Stimulated activated CD4-positive, alpha-beta T cell treated with anti-CD3 and anti-CD28 coated beads, Interleukin-12 subunit alpha, Interleukin-12 subunit beta, amount 100 ng/mL, for 4 hours (primary cell): ENCODE results near the gene CT45A1.
"Not testable (repeated sequence)": the region's sequence is repeated elsewhere in the genome, so short reads cannot be mapped to it uniquely, and the experiment has no call there.

ENCODE experiments used
- DNase-seq: peaks from one replicate; pipeline ENCODE4 v3.0.0-alpha.2; 2020

Gene CT45A1, protein sequence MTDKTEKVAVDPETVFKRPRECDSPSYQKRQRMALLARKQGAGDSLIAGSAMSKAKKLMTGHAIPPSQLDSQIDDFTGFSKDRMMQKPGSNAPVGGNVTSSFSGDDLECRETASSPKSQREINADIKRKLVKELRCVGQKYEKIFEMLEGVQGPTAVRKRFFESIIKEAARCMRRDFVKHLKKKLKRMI

DNA sequence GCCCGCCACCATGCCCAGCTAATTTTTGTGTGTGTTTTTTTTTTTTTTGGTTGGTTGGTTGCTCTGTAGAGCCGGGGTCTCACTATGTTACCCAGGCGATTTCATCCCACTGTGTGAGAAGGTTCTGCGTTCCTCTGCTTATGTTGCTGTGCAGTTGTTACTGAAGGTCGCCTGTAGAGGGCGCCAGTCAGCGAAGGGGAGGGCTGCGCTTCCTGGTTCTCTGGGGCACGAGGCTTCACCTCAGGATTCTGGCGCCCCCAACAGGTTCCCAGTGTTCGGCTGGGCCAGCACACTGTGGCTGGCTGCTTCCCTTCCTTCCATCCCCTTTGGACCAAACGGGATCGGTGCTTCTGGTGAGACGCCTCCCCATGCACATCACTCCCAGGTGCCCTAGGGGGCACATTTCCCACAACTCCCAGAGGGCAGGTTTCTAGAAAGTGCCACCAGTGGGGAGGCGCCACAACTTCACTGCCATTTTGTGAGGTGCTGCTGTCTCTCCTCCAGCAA is at the start of gene CT45A1:
TSS of gene CT45A1 (plus strand) at position 457 of the 507 bp plus-strand sequence. CDS start 5,302 bp downstream, outside the sequence.
- DNase-seq: peak; percentile 8

DNA sequence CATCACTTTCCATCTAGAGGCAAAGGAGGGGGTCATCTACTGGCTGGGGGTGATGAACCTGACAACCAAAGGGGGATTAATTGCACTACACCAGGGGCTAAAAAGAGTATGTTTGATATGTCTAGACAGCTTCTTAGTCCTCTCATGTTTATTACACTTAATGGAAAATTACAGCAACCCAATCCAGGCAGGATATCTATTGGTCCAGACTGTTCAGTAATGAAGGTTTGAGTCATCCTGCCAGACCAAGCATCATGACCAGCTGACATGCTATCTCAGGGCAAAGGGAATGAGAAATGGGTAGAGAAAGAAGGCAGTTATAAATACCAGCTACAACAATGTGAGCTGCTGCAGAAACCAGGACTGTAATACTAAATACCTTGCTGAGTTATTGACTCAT is 40.5 kb upstream of the CT45A1 start:
- DNase-seq: not testable (repeated sequence)

DNA sequence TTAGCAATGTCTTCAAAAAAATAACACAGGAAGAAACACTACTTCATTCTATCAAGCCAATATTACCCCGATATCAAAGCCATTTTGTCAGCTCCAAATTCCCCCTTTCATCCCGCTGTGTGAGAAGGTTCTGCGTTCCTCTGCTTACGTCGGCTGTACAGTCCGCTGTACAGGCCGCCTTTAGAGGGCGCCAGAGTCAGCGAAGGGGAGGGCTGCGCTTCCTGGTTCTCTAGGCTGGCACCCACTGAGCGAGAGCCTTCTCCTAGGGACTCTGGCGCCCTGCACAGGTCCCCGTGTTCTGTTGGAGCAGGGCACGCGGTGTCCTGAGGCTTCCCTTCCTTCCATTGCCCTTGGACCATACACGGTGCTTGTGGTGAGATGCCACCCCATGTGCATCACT is 25.3 kb upstream of the CT45A1 start:
- DNase-seq: no peak

DNA sequence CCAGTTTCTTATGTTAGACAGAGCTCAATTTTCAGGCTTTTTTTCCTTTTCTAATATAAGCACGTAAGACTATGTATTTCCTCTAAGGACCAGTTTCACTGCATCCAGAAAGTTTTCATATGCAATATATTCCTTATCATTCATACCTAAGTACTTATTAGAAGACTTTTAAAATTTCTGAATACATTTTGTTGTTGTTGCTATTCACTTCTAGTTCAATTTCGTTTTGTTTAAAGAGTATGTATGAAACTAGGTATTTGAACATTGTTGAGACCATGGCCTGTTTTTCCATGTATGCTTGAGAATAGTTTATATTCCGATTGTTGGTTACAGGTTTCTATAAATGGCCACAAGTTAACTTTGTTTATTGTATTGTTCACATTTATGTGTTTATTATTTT is 18.0 kb upstream of the CT45A1 start:
- no peak for DNase-seq

DNA sequence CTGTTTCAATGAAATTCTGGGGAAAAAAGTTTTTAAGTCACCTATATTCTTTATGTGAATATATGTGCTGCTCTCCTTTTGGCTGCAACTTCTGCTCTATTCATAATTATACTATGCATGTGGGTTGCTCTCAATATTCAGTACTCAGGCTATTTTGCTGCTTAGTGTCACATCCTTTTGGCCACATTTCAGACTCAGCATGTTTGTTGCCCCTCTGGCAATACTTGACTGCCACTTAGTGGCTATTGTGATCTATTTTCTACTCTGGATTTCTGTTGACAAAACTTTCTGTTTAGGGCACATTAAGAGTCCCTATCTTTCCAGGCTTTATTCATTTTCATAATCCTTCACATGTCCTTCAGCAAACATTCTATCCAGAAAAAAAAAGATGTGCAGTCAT is 15.8 kb upstream of the CT45A1 start:
- DNase-seq: no peak

DNA sequence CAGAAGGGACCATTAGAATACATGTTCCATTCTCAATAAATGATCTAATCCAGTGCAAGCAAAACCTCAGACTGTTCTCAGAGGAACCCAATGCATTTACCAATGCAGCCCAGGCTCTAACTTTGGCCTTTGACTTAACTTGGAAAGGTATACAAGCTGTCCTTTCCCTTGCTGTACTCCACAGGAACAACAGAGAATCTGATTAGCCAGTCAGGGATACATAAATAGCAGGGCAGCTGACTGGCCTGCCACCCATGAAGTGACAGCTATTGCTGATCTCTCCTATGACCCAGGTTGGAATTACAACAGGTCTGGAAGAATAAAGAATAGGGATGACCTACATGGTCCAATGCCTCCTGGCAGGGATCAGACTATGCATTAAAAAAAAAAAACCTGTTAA is 14.5 kb upstream of the CT45A1 start:
- DNase-seq: no peak

DNA sequence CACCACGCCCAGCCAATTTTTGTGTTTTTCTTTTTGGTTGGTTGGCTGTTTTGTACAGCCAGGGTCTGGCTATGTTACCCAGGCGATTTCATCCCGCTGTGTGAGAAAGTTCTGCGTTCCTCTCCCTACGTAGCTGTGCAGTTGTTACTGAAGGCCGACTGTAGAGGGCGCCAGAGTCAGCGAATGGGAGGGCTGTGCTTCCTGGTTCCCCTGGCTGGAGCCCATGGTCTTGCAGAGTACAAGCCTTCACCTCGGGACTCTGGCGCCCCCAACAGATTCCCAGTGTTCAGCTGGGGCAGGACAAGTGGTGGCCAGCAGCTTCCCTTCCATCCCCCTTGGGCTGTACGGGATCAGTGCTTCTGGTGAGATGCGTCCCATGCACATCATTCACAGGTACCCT is 5.6 kb upstream of the CT45A1 start:
- peak; percentile 38 for DNase-seq

DNA sequence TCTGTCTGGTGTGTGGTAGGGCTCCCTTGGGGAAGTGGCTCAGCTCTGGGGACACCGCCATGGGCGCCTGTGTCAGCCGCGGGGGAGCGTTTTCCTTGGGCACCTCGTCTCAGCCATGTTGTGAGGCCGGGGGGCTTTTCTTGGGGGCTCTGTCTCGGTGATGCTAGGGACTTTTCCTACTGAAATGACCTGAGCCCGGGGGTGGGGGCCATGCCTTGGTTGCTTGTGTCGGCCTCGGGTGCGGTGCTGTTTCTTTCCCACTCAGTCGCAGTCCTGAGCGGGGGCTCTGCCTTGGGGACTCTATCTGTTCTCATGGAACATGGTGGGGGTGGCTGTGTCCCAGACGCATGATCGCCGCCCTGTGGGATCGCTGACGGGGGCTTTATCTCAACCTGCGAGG is 356 bp downstream of the CT45A1 start:
- DNase-seq: no peak

DNA sequence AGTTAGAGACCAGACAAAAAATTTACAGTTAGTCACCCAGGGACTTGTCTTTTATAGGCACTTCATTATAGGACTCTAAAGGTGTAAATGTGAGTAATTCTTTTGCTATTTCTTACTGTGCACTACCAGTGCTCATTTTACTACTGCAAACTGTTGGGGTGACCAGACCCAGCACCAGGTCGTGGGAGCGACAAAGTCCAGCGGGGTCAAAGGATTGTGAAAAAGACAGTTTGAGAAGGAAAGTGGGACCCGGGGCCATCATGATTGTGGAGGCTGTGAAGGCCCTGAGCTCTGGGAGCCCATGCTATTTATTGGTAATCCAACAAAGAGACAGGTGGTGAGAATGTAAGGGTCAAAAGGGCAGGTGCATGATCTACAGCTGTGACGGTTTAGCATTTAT is 21.2 kb downstream of the CT45A1 start:
- not testable (repeated sequence) for DNase-seq

DNA sequence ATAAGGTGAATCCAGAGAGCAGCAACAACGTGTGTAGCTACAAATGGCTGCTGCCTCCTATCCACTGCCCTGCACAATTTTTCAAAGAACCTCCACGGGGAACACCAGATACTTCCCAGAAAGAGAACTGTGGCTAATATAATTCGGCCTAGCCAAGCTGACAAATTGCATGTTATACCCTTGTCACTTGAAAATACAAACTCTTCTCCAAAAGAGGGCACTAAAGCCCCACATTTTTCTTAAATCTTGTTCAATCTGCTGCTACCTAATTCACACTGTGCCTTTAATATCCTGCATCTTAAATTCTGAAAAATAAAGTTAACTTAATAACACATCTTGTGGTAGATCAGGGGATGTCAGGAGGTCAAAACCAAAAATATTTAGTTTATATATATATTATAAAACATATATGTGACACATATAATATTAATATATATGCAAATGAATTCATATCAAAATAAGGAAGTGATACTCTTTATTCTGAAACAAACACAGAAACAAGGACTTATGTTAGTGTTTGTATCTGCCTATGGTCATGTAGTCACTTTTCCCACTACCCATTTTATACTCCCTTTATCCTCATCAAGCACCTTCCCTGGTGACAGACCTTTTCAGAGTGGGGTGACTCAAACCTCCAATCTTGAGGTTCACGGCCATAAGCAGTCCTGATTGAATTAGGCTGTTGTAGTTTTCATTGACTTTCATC is 24.1 kb downstream of the CT45A1 start:
- no peak for DNase-seq

DNA sequence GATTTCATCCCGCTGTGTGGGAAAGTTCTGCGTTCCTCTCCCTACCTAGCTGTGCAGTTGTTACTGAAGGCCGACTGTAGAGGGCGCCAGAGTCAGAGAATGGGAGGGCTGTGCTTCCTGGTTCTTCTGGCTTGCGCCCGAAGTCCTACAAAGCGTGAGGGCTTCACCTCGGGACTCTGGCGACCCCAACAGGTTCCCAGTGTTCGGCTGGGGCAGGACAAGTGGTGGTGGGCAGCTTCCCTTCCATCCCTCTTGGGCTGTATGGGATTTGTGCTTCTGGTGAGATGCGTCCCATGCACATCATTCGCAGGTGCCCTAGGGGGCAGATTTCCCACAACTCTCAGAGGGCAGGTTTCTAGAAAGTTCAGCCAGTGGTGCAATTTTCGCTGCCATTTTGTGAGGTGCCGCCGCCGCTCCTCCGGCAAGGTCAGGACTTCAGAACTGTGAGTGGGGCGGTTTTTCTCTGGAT is 27.3 kb downstream of the CT45A1 start:
- DNase-seq: peak; percentile 51

DNA sequence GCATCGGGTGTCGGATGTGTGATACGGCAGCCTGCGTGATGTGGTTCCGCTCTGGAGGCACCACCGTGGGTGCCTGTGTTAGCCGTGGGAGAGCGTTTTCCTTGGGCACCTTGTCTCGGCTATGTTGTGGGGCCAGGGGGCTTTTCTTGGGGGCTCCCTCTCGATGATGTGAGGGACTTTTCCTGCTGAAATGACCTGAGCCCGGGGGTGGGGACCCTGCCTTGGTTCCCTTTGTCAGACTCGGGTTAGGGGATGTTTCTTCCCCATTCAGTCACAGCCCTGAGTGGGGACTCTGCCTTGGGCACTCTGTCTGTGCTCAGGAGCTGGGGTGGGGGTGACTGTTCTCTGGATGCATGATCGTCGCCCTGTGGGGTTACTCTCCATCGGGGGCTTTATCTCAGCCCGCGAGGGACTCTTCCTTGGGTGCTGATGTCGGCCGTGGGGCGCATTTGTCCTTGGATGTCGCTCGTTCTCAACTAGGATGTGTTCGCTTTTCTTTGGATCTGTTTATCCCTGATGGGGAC is 27.8 kb downstream of the CT45A1 start:
- no peak for DNase-seq

DNA sequence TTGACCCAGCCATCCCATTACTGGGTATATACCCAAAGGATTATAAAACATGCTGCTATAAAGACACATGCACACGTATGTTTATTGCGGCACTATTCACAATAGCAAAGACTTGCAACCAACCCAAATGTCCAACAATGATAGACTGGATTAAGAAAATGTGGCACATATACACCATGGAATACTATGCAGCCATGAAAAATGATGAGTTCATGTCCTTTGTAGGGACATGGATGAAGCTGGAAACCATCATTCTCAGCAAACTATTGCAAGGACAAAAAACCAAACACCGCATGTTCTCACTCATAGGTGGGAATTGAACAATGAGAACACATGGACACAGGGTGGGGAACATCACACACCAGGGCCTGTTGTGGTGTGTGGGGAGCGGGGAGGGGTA is 31.3 kb downstream of the CT45A1 start:
- not testable (repeated sequence) for DNase-seq

DNA sequence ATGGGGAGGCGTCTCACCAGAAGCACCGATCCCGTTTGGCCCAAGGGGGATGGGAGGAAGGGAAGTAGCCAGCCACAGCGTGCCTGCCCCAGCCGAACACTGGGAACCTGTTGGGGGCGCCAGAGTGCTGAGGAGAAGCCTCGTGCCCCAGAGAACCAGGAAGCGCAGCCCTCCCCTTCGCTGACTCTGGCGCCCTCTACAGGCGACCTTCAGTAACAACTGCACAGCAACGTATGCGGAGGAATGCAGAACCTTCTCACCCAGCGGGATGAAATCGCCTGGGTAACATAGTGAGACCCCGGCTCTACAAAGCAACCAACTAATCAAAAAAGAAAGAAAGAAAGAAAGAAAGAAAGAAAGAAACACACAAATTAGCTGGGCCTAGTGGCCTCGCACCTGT is 54.7 kb downstream of the CT45A1 start, which contains the start of gene CT45A3:
TSS of gene CT45A3 (minus strand) at position 101 of the 400 bp plus-strand sequence. CDS start 3,747 bp downstream, outside the sequence.
- not testable (repeated sequence) for DNase-seq
